ENCODE data around the gene FBLN1. TPM values are rescaled to one million over a fixed set of nuclear protein-coding genes. Genes with fewer than 3 reads are reported as not detected.

The FBLN1 gene
- total RNA-seq, 2 donors from 2014 or later: 226 to 305 TPM

GRCh38 chr22:45552580-45553350, 50.1 kb downstream of the FBLN1 start:
- DNase-seq: peak; percentile 69
- no peak overlapping the region for H3K9ac ChIP-seq (ENCODE audit: extremely low read depth, low read length, poor library complexity, severe bottlenecking)

DNA sequence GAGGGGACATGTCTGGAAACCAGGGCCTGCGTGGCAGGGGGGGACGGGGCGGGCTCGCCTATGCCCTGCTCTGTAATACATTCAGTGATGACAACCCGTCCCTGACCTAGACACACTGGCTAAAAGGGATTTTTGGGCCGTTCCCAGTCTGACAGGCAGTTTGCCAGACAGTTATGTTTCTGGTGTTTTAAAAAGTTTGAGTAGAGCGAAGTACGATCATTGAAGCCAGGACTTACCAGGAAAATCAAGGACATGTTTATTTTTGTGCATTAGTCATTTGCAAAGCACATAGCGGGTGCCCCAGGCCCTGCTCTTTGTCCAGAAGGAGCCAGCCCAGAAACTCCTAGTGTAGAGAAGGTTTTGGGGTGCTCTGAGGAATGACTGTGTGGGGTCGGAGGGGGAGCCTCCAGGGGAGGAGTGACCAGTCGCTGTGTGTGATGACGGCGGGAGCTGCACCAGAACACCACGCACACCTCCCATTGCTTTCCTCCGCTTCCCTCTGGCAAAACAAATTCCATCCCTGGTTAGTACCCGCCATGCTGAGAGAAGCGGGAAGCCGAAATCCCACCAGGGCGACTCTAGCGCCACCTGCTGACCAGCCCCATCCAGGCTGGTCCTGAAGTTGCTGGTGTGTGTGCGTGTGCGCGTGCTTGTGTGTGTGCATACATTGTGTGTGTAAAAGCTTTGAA, 50.8 kb downstream of the FBLN1 start:
- Histone ChIP-seq H3K27ac (ENCODE audit: low read depth, low read length) (peak overlapping the region; percentile 76), H3K4me3 (ENCODE audit: low read length) (no peak overlapping the region), H3K9ac (ENCODE audit: extremely low read depth, low read length, poor library complexity, severe bottlenecking) (no peak overlapping the region), H3K4me1 (ENCODE audit: control insufficient read depth, insufficient read depth, low read length) (no peaks in the 10 kb centered on the region), H3K27me3 (ENCODE audit: control insufficient read depth, insufficient read depth, low read length, poor library complexity, severe bottlenecking) (no peaks in the 10 kb centered on the region), H3K36me3 (ENCODE audit: control insufficient read depth, insufficient read depth, low read length) (peaks cover 87% of the 10 kb centered on the region), H3K9me3 (ENCODE audit: control insufficient read depth, low read length) (peaks cover 4% of the 10 kb centered on the region)
- peaks cover 69% of the 10 kb centered on the region for H3K36me3 Mint-ChIP-seq (ENCODE audit: low read depth)
- 71 to 74% methylated on average over 12 to 23 of the region's 23 CpGs for WGBS, 2 experiments (ENCODE audit: insufficient coverage in 1 of 2, insufficient read length in 1 of 2)
- H3K9me3 Mint-ChIP-seq: peaks cover 7% of the 10 kb centered on the region
- peaks cover 1% of the 10 kb centered on the region for H3K4me1 Mint-ChIP-seq
- DNase-seq: peak; percentile 94
- no peaks in the 10 kb centered on the region for H3K27me3 Mint-ChIP-seq (ENCODE audit: insufficient read depth)
- TF ChIP-seq, protein P1, sequence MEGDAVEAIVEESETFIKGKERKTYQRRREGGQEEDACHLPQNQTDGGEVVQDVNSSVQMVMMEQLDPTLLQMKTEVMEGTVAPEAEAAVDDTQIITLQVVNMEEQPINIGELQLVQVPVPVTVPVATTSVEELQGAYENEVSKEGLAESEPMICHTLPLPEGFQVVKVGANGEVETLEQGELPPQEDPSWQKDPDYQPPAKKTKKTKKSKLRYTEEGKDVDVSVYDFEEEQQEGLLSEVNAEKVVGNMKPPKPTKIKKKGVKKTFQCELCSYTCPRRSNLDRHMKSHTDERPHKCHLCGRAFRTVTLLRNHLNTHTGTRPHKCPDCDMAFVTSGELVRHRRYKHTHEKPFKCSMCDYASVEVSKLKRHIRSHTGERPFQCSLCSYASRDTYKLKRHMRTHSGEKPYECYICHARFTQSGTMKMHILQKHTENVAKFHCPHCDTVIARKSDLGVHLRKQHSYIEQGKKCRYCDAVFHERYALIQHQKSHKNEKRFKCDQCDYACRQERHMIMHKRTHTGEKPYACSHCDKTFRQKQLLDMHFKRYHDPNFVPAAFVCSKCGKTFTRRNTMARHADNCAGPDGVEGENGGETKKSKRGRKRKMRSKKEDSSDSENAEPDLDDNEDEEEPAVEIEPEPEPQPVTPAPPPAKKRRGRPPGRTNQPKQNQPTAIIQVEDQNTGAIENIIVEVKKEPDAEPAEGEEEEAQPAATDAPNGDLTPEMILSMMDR (conservative IDR thresholded peaks at IDR 0.05): peak; percentile 95
- peak overlapping the region; percentile 70 for H3K27ac Mint-ChIP-seq
- no peak overlapping the region for H3K4me3 Mint-ChIP-seq

More at GRCh38 chr22:45552580-45553350, 50.1 kb downstream of the FBLN1 start:
- no peaks in the 10 kb centered on the region for H3K4me1 ChIP-seq (ENCODE audit: control insufficient read depth, insufficient read depth, low read length)
- H3K9me3 ChIP-seq (ENCODE audit: control insufficient read depth, low read length): no peaks in the 10 kb centered on the region
- Mint-ChIP-seq H3K9me3 (peaks cover under 1% of the 10 kb centered on the region), H3K36me3 (ENCODE audit: low read depth) (peaks cover 69% of the 10 kb centered on the region), H3K27ac (no peak overlapping the region), H3K27me3 (ENCODE audit: insufficient read depth) (no peaks in the 10 kb centered on the region), H3K4me1 (peaks cover 1% of the 10 kb centered on the region), H3K4me3 (no peak overlapping the region)
- peaks cover 87% of the 10 kb centered on the region for H3K36me3 ChIP-seq (ENCODE audit: control insufficient read depth, insufficient read depth, low read length)
- WGBS, 2 experiments (ENCODE audit: insufficient coverage in 1 of 2, insufficient read length in 1 of 2): 86 to 92% methylated on average over 20 to 30 of the region's 30 CpGs
- peak overlapping the region; percentile 76 for H3K27ac ChIP-seq (ENCODE audit: low read depth, low read length)
- TF ChIP-seq, protein P1 (conservative IDR thresholded peaks at IDR 0.05): peak; percentile 38
- no peak overlapping the region for H3K4me3 ChIP-seq (ENCODE audit: low read length)
- no peaks in the 10 kb centered on the region for H3K27me3 ChIP-seq (ENCODE audit: control insufficient read depth, insufficient read depth, low read length, poor library complexity, severe bottlenecking)

DNA sequence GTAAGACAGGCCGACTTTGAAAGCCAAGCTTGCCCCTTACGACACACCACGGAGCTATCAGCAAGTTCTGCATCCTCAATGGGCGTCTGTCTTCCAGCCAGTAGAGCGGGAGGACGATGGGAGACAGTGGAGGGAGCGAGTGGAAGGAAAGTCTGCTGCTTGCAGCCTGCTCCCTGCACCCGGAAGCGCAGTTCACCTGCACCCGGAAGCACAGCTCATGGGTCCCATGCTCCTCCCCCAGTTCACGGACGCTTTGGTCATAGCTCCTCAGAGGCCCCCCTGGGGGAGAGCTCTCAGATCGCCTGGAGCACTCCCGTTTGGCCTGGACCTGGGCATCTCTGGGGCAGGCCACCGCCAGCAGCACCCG, 51.3 kb downstream of the FBLN1 start:
- Histone ChIP-seq H3K27me3 (ENCODE audit: control insufficient read depth, insufficient read depth, low read length, poor library complexity, severe bottlenecking) (no peaks in the 10 kb centered on the region), H3K9me3 (ENCODE audit: control insufficient read depth, low read length) (peaks cover 9% of the 10 kb centered on the region), H3K9ac (ENCODE audit: extremely low read depth, low read length, poor library complexity, severe bottlenecking) (no peak overlapping the region), H3K27ac (ENCODE audit: low read depth, low read length) (no peak overlapping the region), H3K4me1 (ENCODE audit: control insufficient read depth, insufficient read depth, low read length) (no peaks in the 10 kb centered on the region), H3K36me3 (ENCODE audit: control insufficient read depth, insufficient read depth, low read length) (peaks cover 87% of the 10 kb centered on the region), H3K4me3 (ENCODE audit: low read length) (no peak overlapping the region)
- H3K27ac Mint-ChIP-seq: peak overlapping the region; percentile 70
- peaks cover 1% of the 10 kb centered on the region for H3K4me1 Mint-ChIP-seq
- no peaks in the 10 kb centered on the region for H3K27me3 Mint-ChIP-seq (ENCODE audit: insufficient read depth)
- DNase-seq: no peak
- H3K36me3 Mint-ChIP-seq (ENCODE audit: low read depth): peaks cover 72% of the 10 kb centered on the region
- WGBS, 2 experiments (ENCODE audit: insufficient coverage in 1 of 2, insufficient read length in 1 of 2): 88 to 90% methylated on average over 16 of the region's 16 CpGs
- H3K4me3 Mint-ChIP-seq: no peak overlapping the region
- peaks cover 13% of the 10 kb centered on the region for H3K9me3 Mint-ChIP-seq
- TF ChIP-seq, protein P1 (conservative IDR thresholded peaks at IDR 0.05): peak; percentile 9

Measured in endodermal cell (in vitro differentiated cells).